ENCODE data around the gene SREBF1.

The SREBF1 gene

DNA sequence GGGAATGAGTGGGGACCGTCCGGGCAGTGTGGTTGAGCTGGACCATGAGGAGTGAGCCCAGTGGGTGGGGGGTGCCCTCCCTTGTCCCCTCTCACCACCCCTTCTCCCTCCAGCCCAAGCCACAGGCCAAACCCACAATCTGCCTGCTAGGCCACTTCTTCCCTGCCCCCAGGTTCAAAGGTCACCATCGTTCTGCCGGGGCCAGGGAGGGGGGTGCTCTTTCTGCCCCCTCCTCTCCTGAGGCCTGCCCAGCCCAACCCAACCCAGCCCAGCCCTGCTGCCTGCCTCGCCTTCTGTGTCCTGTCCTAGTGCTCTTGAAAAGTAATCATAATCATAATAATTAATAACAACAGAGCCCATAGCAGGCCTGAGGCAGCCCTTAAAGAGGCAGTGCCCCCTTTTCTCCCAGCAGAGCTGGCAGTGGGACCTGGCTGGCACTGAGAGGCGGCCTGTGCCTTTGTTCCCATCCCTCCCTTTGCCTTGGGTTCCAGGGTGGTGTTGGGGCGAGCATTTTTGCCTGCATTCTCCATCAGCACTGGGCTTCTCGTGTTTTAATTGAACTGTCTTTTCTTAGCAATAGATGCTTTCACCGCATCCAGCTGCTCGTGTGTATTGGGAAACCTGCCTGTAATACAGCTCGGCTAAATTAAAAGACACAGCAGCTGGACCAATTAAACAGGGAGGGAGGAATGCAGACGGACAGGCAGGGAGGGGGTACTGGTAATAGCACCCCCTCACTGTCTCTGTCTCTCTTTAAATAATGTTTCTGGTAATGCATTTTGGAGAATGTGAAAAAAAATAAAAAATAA lies 46.8 kb downstream of the SREBF1 start:
- Histone ChIP-seq H3K4me1 (ENCODE audit: insufficient read depth, poor library complexity, severe bottlenecking) (no peaks in the 10 kb centered on the region), H3K27me3 (ENCODE audit: insufficient read depth, poor library complexity, severe bottlenecking) (no peaks in the 10 kb centered on the region), H3K36me3 (ENCODE audit: low read depth) (peaks cover 22% of the 10 kb centered on the region), H3K9me3 (ENCODE audit: severe bottlenecking) (no peaks in the 10 kb centered on the region), H3K27ac (ENCODE audit: poor library complexity, severe bottlenecking) (no peak overlapping the region), H3K4me3 (ENCODE audit: severe bottlenecking) (no peak overlapping the region)
- no peak for ATAC-seq (ENCODE audit: low read depth)
- TF ChIP-seq, protein P1, sequence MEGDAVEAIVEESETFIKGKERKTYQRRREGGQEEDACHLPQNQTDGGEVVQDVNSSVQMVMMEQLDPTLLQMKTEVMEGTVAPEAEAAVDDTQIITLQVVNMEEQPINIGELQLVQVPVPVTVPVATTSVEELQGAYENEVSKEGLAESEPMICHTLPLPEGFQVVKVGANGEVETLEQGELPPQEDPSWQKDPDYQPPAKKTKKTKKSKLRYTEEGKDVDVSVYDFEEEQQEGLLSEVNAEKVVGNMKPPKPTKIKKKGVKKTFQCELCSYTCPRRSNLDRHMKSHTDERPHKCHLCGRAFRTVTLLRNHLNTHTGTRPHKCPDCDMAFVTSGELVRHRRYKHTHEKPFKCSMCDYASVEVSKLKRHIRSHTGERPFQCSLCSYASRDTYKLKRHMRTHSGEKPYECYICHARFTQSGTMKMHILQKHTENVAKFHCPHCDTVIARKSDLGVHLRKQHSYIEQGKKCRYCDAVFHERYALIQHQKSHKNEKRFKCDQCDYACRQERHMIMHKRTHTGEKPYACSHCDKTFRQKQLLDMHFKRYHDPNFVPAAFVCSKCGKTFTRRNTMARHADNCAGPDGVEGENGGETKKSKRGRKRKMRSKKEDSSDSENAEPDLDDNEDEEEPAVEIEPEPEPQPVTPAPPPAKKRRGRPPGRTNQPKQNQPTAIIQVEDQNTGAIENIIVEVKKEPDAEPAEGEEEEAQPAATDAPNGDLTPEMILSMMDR (IDR thresholded peaks at IDR 0.05; ENCODE audit: poor library complexity, severe bottlenecking) = no peak
- no peak for DNase-seq (ENCODE audit: low spot score)

DNA sequence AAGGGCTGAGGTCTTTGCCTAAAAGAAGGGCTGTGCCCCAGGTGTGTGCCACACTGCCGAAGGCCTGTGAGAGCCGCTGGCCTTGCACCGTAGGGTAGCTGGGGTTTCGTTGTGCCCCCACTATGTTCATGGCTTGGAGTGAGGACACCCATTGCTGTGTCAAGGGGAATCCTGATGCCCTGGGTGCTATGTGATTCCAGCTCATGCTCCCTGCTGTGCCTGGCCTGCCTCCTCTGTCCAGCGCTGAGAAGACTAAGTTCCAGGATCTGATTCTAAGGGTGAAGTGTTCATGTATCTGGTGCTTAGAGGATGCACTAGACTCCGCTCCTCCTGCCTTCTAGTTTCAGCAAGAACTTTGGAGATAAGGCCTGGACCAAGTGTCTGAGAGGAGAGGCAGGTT lies 47.4 kb downstream of the SREBF1 start:
- Histone ChIP-seq H3K36me3 (ENCODE audit: low read depth) (peaks cover 16% of the 10 kb centered on the region), H3K27ac (ENCODE audit: poor library complexity, severe bottlenecking) (no peak overlapping the region), H3K9me3 (ENCODE audit: severe bottlenecking) (no peaks in the 10 kb centered on the region), H3K4me1 (ENCODE audit: insufficient read depth, poor library complexity, severe bottlenecking) (no peaks in the 10 kb centered on the region), H3K4me3 (ENCODE audit: severe bottlenecking) (no peak overlapping the region), H3K27me3 (ENCODE audit: insufficient read depth, poor library complexity, severe bottlenecking) (no peaks in the 10 kb centered on the region)
- ATAC-seq (ENCODE audit: low read depth) (no peak), DNase-seq (ENCODE audit: low spot score) (no peak)
- TF ChIP-seq, protein P1 (IDR thresholded peaks at IDR 0.05; ENCODE audit: poor library complexity, severe bottlenecking) = no peak

DNA sequence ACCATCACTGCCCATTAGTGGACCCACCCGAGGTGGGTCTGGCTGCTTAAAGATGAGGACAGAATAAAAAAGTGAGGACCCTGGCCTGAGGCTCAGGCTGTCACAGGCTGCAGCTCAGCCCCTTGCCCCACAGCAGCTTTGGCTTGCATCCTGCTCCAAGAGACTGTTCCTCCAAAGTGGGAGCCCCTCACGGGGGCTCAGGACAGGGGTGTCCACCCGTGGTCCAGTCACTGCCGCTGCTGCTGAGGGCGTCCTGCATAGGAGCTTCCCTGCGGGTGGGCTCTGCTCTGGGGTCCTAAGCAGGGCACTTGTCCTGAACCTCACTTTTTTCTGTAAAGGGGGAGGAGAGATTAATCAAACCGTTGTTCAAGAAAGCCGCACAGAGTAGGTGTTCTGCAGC lies 47.8 kb downstream of the SREBF1 start:
- Histone ChIP-seq H3K4me1 (ENCODE audit: insufficient read depth, poor library complexity, severe bottlenecking) (peaks cover under 1% of the 10 kb centered on the region), H3K4me3 (ENCODE audit: severe bottlenecking) (no peak overlapping the region), H3K27ac (ENCODE audit: poor library complexity, severe bottlenecking) (no peak overlapping the region), H3K9me3 (ENCODE audit: severe bottlenecking) (no peaks in the 10 kb centered on the region), H3K36me3 (ENCODE audit: low read depth) (peaks cover 11% of the 10 kb centered on the region), H3K27me3 (ENCODE audit: insufficient read depth, poor library complexity, severe bottlenecking) (no peaks in the 10 kb centered on the region)
- TF ChIP-seq, protein P1 (IDR thresholded peaks at IDR 0.05; ENCODE audit: poor library complexity, severe bottlenecking) = no peak
- DNase-seq (ENCODE audit: low spot score) (no peak), ATAC-seq (ENCODE audit: low read depth) (no peak)

- TF ChIP-seq, protein P1 (IDR thresholded peaks at IDR 0.05; ENCODE audit: poor library complexity, severe bottlenecking) = no peak
- no peak overlapping the region for H3K4me3 ChIP-seq (ENCODE audit: severe bottlenecking)
- DNase-seq (ENCODE audit: low spot score) (no peak), ATAC-seq (ENCODE audit: low read depth) (no peak)
- peaks cover 3% of the 10 kb centered on the region for H3K4me1 ChIP-seq (ENCODE audit: insufficient read depth, poor library complexity, severe bottlenecking)
- H3K27me3 ChIP-seq (ENCODE audit: insufficient read depth, poor library complexity, severe bottlenecking) = no peaks in the 10 kb centered on the region
- H3K36me3 ChIP-seq (ENCODE audit: low read depth) = no peaks in the 10 kb centered on the region
- no peak overlapping the region for H3K27ac ChIP-seq (ENCODE audit: poor library complexity, severe bottlenecking)
- H3K9me3 ChIP-seq (ENCODE audit: severe bottlenecking) = no peaks in the 10 kb centered on the region
Observed at GRCh38 chr17:17787568-17787967, 49.2 kb downstream of the SREBF1 start.

DNA sequence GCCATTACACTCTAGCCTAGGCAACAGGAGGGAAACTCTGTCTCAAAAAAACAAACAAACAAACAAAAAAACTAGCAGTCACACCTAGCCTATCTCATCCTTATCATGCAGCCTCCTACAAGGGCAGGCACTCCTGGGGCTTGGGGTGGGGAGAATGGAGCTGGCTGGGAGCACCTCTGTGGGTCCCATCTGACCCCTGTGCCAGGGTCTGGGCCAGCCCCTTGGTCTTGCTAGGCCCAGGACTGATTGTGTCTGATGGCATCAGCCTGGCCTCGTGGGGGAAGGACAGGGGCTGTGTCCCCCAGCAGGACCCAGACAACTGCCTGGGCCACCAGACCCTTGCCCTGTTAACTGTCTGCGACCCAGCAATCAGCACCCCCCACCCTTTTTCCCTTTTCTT lies 49.8 kb downstream of the SREBF1 start:
- Histone ChIP-seq H3K27ac (ENCODE audit: poor library complexity, severe bottlenecking) (no peak overlapping the region), H3K9me3 (ENCODE audit: severe bottlenecking) (no peaks in the 10 kb centered on the region), H3K36me3 (ENCODE audit: low read depth) (no peaks in the 10 kb centered on the region), H3K4me3 (ENCODE audit: severe bottlenecking) (no peak overlapping the region), H3K27me3 (ENCODE audit: insufficient read depth, poor library complexity, severe bottlenecking) (no peaks in the 10 kb centered on the region), H3K4me1 (ENCODE audit: insufficient read depth, poor library complexity, severe bottlenecking) (peaks cover 3% of the 10 kb centered on the region)
- TF ChIP-seq, protein P1 (IDR thresholded peaks at IDR 0.05; ENCODE audit: poor library complexity, severe bottlenecking) = no peak
- ATAC-seq (ENCODE audit: low read depth) (no peak), DNase-seq (ENCODE audit: low spot score) (no peak)

Measured in RWPE2 (cell line).